MCF 10A (cell line): ENCODE measurements around the gene BCS1L. TPM values are rescaled to one million over a fixed set of nuclear protein-coding genes. Genes with fewer than 3 reads are reported as not detected.
A peak's percentile ranks its signal among the peaks of the same experiment; 100 is the strongest.

Source experiments
- BruUV-seq: library from RNA; stranded (reverse); fragments of 400-500 nt; replicated peaks from 2 replicates; lab custom pipeline; 2021; lab: Mats Ljungman, UMichigan
- CTCF ChIA-PET: fragments of 300-600 bp; sonication (Branson Sonifier 250); formaldehyde crosslinking; extraction: SDS; loops from one replicate; lab custom pipeline; 2021; ENCODE audit warnings: antibody characterized with exemption, inconsistent platforms; lab: Yijun Ruan, JAX
- POLR2A ChIA-PET: fragments of 300-600, 350-650 bp; sonication (Branson Sonifier 250); formaldehyde crosslinking; extraction: SDS; loops from one replicate; lab custom pipeline; 2020; ENCODE audit warnings: antibody characterized with exemption, inconsistent platforms; lab: Yijun Ruan, JAX
- DNase-seq: peaks from one replicate; pipeline ENCODE4 v3.0.0-alpha.2; 2018; ENCODE audit not compliant: unreplicated experiment
- H3K27ac Mint-ChIP-seq: one replicate; pipeline ENCODE4 v1.8.0; 2022; ENCODE audit warnings: mild to moderate bottlenecking, low read depth, mixed read lengths; ENCODE audit not compliant: unreplicated experiment
- H3K27me3 Mint-ChIP-seq: one replicate; pipeline ENCODE4 v1.8.0; 2022; ENCODE audit warnings: mixed read lengths; ENCODE audit not compliant: insufficient read depth, unreplicated experiment
- H3K36me3 Mint-ChIP-seq: one replicate; pipeline ENCODE4 v1.8.0; 2022; ENCODE audit warnings: mild to moderate bottlenecking, moderate library complexity, mixed read lengths; ENCODE audit not compliant: insufficient read depth, unreplicated experiment
- H3K4me1 Mint-ChIP-seq: one replicate; pipeline ENCODE4 v1.8.0; 2022; ENCODE audit warnings: mixed read lengths; ENCODE audit not compliant: insufficient read depth, unreplicated experiment
- H3K4me3 Mint-ChIP-seq: one replicate; pipeline ENCODE4 v1.8.0; 2022; ENCODE audit warnings: mild to moderate bottlenecking, moderate library complexity, mixed read lengths; ENCODE audit not compliant: unreplicated experiment
- H3K9me3 Mint-ChIP-seq: one replicate; pipeline ENCODE4 v1.8.0; 2022; ENCODE audit warnings: mixed read lengths; ENCODE audit not compliant: unreplicated experiment
- intact Hi-C: fragments of 100-400 bp; cut with micrococcal nuclease; formaldehyde crosslinking; loops from 2 replicates; pipeline ENCODE4 v1.14.1; 2022
- total RNA-seq: library from RNA; stranded (reverse); gene quantifications from 2 replicates; pipeline ENCODE4 v1.2.3, GENCODE V29; 2022
- TF ChIP-seq, protein P1 (sequence below): fragments of 200-600 bp; IDR thresholded peaks from one replicate; pipeline ENCODE4 v1.8.0; 2022; ENCODE audit warnings: antibody characterized with exemption, mild to moderate bottlenecking; ENCODE audit not compliant: unreplicated experiment

BCS1L gene
- total RNA-seq, 1 experiment from 2014 or later = 96.0 TPM

DNA sequence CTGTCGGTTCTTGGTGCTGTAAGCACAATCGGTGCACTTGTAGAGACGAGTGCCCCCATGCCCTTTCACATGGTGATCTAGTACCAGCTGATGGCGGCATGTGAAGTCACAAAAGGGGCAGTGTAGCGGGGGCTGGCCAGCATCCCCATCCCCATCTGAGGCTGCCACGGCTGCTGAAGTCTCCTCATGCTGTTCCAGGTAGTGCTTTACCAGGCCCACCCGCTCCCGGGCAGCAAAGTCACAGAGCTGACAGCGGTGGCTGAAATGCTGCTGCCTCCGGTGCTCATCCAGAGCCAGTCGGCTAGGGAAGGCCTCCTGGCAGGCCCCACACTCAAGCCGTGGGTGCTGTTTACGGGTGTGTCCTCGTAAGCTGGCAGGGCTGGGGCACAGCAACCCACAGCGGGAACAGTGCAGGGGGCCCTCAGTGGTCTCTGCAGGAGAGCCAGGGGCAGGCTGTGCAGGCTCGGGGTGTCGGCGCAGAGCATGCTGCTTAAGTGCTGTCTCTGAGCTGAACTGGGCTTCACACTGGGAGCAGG lies 17.3 kb upstream of the BCS1L start:
- TF ChIP-seq, protein P1, sequence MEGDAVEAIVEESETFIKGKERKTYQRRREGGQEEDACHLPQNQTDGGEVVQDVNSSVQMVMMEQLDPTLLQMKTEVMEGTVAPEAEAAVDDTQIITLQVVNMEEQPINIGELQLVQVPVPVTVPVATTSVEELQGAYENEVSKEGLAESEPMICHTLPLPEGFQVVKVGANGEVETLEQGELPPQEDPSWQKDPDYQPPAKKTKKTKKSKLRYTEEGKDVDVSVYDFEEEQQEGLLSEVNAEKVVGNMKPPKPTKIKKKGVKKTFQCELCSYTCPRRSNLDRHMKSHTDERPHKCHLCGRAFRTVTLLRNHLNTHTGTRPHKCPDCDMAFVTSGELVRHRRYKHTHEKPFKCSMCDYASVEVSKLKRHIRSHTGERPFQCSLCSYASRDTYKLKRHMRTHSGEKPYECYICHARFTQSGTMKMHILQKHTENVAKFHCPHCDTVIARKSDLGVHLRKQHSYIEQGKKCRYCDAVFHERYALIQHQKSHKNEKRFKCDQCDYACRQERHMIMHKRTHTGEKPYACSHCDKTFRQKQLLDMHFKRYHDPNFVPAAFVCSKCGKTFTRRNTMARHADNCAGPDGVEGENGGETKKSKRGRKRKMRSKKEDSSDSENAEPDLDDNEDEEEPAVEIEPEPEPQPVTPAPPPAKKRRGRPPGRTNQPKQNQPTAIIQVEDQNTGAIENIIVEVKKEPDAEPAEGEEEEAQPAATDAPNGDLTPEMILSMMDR = no peak
- no TSS peak for BruUV-seq
- Mint-ChIP-seq H3K4me3 (no peak overlapping the region), H3K27ac (no peak overlapping the region), H3K9me3 (no peaks in the 10 kb centered on the region), H3K36me3 (peaks cover 79% of the 10 kb centered on the region), H3K4me1 (no peaks in the 10 kb centered on the region), H3K27me3 (no peaks in the 10 kb centered on the region)
- ChIA-PET POLR2A (no interaction called here), CTCF (interaction anchor here (0.6 to 2.0 kb wide), 3 partner anchors 8 to 699 kb away, joined by 3 to 6 read pairs (median 3); no protein-coding TSS in a partner anchor)
- no peak for DNase-seq
- intact Hi-C loops = no loop called here

DNA sequence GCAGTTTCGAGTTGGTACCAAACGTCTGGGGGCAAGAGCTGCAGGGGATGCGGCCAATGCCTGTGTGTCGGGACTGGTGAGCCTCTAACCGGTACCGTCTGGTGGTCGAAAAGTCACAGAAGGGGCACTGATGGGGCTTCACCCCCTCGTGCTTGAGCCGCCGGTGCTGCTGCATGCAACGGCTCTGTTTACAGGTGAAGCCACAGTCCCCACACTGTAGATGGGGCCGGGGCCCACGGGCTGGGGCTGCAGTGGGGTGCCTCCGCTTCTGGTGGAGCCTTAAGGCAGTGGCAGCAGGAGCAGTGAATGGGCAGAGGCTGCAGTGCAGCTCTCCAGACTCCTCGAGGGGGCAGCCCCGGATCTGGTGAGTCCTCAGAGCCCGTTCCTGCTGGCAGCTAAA lies 16.7 kb upstream of the BCS1L start:
- no peak overlapping the region for H3K27ac Mint-ChIP-seq
- intact Hi-C loops = no loop called here
- no peaks in the 10 kb centered on the region for H3K27me3 Mint-ChIP-seq
- no peak overlapping the region for H3K4me3 Mint-ChIP-seq
- no TSS peak for BruUV-seq
- CTCF ChIA-PET = interaction anchor here (1.2 to 2.0 kb wide), 3 partner anchors 14 to 45 kb away, joined by 4 to 6 read pairs (median 4); partner anchors contain the start of genes BCS1L and ZNF142
- TF ChIP-seq, protein P1 = no peak
- H3K36me3 Mint-ChIP-seq = peaks cover 80% of the 10 kb centered on the region
- POLR2A ChIA-PET = no interaction called here
- no peaks in the 10 kb centered on the region for H3K4me1 Mint-ChIP-seq
- DNase-seq = no peak
- H3K9me3 Mint-ChIP-seq = no peaks in the 10 kb centered on the region

DNA sequence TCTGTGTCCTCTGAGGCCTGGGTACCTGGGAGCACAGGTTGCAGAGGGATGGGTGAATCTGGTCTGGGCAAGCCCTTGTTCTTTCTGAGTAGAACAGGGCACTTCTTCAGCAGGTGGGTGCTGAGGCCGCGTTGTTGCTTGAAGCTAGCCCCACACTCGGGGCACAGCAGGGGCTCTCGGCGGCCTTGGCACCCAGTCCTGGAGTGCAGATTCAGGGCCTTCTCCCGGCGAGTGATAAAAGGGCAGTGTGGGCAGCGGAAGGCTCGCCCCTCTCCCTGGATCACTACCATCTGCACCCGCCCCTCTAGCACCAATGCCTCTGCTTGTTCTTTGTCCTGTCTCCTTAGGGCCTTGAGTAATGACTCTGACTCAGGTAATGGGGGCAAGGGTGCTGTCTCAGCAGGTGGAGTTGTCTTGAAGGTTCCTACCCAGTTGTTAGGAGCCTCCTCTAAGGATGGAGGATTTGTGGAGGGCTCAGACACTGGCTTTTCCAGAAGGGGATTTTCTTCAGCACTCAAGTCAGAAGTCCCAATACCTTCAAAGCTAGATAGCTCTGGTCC lies 15.7 kb upstream of the BCS1L start:
- peak overlapping the region; percentile 7 for H3K27ac Mint-ChIP-seq
- H3K27me3 Mint-ChIP-seq = no peaks in the 10 kb centered on the region
- intact Hi-C loops = no loop called here
- CTCF ChIA-PET = interaction anchor here (0.9 to 2.0 kb wide), 4 partner anchors 15 to 104 kb away, joined by 3 to 6 read pairs (median 4); partner anchors contain the start of genes BCS1L and ZNF142
- no peak overlapping the region for H3K4me3 Mint-ChIP-seq
- no peaks in the 10 kb centered on the region for H3K9me3 Mint-ChIP-seq
- BruUV-seq = TSS peak; percentile 12
- TF ChIP-seq, protein P1 = no peak
- DNase-seq = no peak
- peaks cover 80% of the 10 kb centered on the region for H3K36me3 Mint-ChIP-seq
- POLR2A ChIA-PET = no interaction called here
- no peaks in the 10 kb centered on the region for H3K4me1 Mint-ChIP-seq

DNA sequence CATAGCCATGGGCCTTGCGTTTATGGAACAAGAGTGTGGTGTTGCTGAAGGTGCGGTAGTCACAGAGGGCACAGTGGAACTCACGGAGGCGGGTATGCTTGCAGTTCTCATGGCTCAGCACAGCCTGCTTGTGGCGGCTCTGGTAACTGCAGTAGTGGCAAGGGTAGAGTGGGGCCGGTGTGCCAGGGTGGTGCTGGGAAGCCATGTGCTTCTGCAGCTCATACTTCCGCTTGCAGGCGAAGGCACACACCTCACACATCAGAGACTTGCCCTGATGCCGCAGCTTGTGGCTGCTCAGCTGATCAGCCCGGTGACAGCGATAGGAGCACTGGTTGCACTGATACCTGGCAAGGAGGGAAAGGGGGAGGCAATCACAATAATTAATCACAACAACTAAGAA lies 14.8 kb upstream of the BCS1L start:
- BruUV-seq = no TSS peak
- CTCF ChIA-PET = interaction anchor here (0.5 to 0.9 kb wide), 2 partner anchors 55 to 103 kb away, joined by 3 read pairs; no protein-coding TSS in a partner anchor
- no peak for DNase-seq
- Mint-ChIP-seq H3K36me3 (peaks cover 80% of the 10 kb centered on the region), H3K4me3 (no peak overlapping the region), H3K27ac (peak overlapping the region; percentile 7), H3K9me3 (no peaks in the 10 kb centered on the region), H3K27me3 (no peaks in the 10 kb centered on the region), H3K4me1 (no peaks in the 10 kb centered on the region)
- intact Hi-C loops = no loop called here
- TF ChIP-seq, protein P1 = no peak
- POLR2A ChIA-PET = no interaction called here
